IPS-NIHi7 (cell line): Measurements from ENCODE around the gene BPIFB6.
A peak's percentile ranks its signal among the peaks of the same experiment; 100 is the strongest.

Experiments
- DNase-seq: peaks from one replicate; pipeline ENCODE4 v3.0.0; 2012; ENCODE audit warnings: mixed read lengths; ENCODE audit errors: extremely low spot score

BPIFB6 gene

GRCh38 chr20:33061658-33062028, 30.2 kb downstream of the BPIFB6 start:
- no peak for DNase-seq

GRCh38 chr20:33062105-33062824, 30.8 kb downstream of the BPIFB6 start:
- DNase-seq: no peak

- no peak for DNase-seq
These were observed 31.3 kb downstream of the BPIFB6 start for GRCh38 chr20:33062825-33063149.

GRCh38 chr20:33063271-33063670, 31.8 kb downstream of the BPIFB6 start:
- DNase-seq: no peak

- no peak for DNase-seq
These were observed 33.3 kb downstream of the BPIFB6 start for GRCh38 chr20:33064572-33065287.

GRCh38 chr20:33065785-33066184, 34.3 kb downstream of the BPIFB6 start:
- no peak for DNase-seq

- DNase-seq: no peak
These were observed 36.4 kb downstream of the BPIFB6 start for GRCh38 chr20:33067806-33068205.

- DNase-seq: no peak
These were observed 36.9 kb downstream of the BPIFB6 start for GRCh38 chr20:33068251-33068939.

- DNase-seq: no peak
These were observed 38.2 kb downstream of the BPIFB6 start for GRCh38 chr20:33069673-33070072.

- no peak for DNase-seq
These were observed 38.9 kb downstream of the BPIFB6 start for GRCh38 chr20:33070111-33071053.

- DNase-seq: no peak
These were observed 39.8 kb downstream of the BPIFB6 start for GRCh38 chr20:33071198-33071597.

GRCh38 chr20:33072362-33072761, 40.9 kb downstream of the BPIFB6 start:
- DNase-seq: no peak

- DNase-seq: no peak
These were observed 41.4 kb downstream of the BPIFB6 start for GRCh38 chr20:33072813-33073212.

GRCh38 chr20:33074675-33075074, 43.2 kb downstream of the BPIFB6 start:
- no peak for DNase-seq

- no peak for DNase-seq
These were observed 43.8 kb downstream of the BPIFB6 start for GRCh38 chr20:33075281-33075680.

GRCh38 chr20:33076662-33077372, 45.4 kb downstream of the BPIFB6 start:
- peak; percentile 60 for DNase-seq

- no peak for DNase-seq
These were observed 47.8 kb downstream of the BPIFB6 start, which contains the start of gene BPIFB4 for GRCh38 chr20:33079259-33079658. Gene BPIFB4 (plus strand): TSS chr20:33079643. CDS start chr20:33081527, 1,884 bp downstream.

- DNase-seq: no peak
These were observed 50.1 kb downstream of the BPIFB6 start for GRCh38 chr20:33081411-33082154.

GRCh38 chr20:33082546-33082945, 51.1 kb downstream of the BPIFB6 start:
- DNase-seq: no peak
